GM12874 (cell line): ENCODE results near the gene RAPGEF4.

ENCODE experiments used
- TF ChIP-seq, protein P1 (sequence below): IDR thresholded peaks from 2 replicates; pipeline ENCODE4 v1.5.1; 2011; ENCODE audit warnings: low read depth, mild to moderate bottlenecking, control low read depth, low read length, moderate library complexity; ENCODE audit not compliant: insufficient read depth

The RAPGEF4 gene

GRCh38 chr2:172914341-172915008 lies 178.8 kb downstream of the RAPGEF4 start:
- TF ChIP-seq, protein P1, sequence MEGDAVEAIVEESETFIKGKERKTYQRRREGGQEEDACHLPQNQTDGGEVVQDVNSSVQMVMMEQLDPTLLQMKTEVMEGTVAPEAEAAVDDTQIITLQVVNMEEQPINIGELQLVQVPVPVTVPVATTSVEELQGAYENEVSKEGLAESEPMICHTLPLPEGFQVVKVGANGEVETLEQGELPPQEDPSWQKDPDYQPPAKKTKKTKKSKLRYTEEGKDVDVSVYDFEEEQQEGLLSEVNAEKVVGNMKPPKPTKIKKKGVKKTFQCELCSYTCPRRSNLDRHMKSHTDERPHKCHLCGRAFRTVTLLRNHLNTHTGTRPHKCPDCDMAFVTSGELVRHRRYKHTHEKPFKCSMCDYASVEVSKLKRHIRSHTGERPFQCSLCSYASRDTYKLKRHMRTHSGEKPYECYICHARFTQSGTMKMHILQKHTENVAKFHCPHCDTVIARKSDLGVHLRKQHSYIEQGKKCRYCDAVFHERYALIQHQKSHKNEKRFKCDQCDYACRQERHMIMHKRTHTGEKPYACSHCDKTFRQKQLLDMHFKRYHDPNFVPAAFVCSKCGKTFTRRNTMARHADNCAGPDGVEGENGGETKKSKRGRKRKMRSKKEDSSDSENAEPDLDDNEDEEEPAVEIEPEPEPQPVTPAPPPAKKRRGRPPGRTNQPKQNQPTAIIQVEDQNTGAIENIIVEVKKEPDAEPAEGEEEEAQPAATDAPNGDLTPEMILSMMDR: no peak

DNA sequence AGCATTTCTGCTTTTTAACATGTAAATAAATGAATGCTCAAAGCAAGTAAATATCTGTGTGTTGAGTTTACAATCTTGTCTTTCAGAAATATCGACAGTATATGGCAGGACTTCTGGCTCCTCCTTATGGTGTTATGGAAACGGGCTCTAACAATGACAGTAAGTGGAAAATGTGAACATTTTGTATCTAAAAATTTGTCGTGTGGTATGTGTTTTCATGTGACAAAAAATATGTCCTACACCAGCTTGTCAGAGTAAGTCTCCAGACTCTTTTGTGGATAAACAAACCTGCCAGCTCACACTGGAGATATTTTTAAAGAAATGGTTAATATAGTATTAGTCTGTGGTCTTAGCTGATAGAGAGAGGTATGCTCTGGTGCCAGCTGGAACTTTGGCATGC lies 182.1 kb downstream of the RAPGEF4 start:
- TF ChIP-seq, protein P1: no peak

DNA sequence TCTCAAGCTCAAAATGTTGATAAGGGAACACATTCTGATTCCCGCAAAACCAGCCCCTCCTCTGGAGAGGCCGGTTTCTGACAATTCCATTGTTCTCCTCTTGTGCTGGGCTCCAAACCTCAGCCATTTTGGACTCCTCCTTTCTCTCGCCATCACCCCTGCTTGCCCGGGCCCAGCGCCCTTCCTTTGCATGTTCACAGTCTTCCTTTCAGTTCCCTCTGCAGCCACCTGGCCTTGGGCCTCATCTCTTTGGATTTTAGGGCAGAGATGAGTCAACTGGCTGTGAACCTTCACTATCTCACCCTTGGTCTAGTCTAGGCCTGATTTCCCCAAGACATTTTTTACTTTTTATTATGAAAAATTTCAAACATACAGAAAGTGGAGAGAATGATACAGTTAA lies 184.1 kb downstream of the RAPGEF4 start:
- TF ChIP-seq, protein P1: no peak

DNA sequence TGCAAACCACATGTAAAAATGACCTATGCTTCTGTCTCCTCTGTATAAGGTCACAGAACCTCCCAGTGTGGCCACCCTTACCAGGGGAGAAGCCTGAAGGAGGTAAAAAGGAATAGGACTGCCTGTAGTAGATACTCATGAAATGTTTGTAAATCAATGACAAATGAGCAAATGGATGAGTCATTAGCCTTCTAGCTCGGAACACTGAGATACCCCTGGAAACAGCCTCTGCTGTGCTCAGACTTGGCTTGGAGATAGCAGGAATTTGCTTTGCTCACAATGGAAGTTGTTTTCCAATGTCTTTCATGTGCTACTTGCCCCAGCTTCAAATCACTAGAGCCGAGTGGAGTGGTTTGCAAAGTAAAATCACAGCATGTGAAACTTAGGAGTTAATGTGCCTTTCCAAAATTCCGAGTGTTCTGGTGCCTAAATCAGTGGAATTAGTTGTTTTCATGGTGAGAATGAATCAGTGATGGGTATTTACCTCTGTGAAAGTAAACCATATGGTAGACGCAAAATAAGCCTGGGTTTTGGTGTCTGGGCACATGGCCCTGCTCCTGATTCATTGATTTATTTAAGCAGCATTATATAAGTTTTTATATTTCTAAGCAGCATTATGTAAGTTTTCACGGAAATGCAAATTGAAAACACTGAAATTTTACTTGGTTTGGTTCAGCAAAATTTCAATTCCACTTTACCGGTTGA lies 186.0 kb downstream of the RAPGEF4 start:
- TF ChIP-seq, protein P1: no peak

DNA sequence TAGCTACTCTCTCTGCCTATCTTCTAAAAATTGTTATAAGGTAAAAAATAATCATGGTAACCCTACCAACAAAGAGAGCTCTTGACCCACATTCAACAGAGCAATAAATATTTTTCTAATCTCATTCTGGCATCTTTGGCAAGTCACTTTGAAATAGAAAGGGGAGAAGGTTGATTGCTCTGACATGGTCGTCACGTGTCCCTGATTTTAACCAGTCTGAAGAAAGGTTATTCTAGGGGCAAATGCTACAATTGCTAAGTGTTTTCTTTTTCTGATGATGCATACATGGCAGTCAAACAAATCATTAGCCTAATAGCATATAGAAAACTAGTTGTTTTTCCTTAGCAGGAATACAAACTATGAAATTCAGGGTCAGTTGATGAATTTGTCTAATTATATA lies 186.7 kb downstream of the RAPGEF4 start:
- TF ChIP-seq, protein P1: no peak

DNA sequence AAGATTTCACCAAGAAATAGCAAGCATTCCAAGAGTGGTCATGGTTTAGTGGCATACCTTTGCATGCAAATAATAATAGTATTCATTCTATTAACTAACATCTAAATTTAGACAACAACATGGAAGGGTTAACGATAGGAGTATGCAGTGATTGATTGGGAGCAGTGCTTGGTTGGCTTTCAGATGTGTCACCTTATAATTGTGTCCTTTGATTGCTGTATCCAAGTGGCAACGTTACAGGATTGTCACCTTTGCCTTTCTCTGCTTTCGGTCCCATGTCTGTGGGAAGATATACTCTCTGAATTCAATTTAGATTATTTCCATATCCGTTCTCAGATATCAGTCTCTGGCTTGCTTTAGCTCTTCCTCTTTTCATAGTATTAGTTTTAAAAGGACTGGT lies 187.2 kb downstream of the RAPGEF4 start:
- TF ChIP-seq, protein P1: no peak

GRCh38 chr2:172924097-172924660 lies 188.5 kb downstream of the RAPGEF4 start:
- TF ChIP-seq, protein P1: no peak
